Bronchial epithelial cell (primary cell): Measurements from ENCODE around the gene TMEM178B. TPM values are rescaled to one million over a fixed set of nuclear protein-coding genes. Genes with fewer than 3 reads are reported as not detected.
"Not testable (repeated sequence)": the region's sequence is repeated elsewhere in the genome, so short reads cannot be mapped to it uniquely, and the experiment has no call there.

Experiments used
- DNase-seq: peaks from one replicate; pipeline ENCODE4 v3.0.0-alpha.2; 2010; ENCODE audit warnings: low read depth
- FAIRE-seq: peaks from 2 replicates; lab custom pipeline; 2011; peaks lifted over from hg19 to GRCh38; lab: Jason Lieb, UNC
- H3K27me3 ChIP-seq: 2 replicates; pipeline ENCODE4 v1.5.1; 2011; ENCODE audit warnings: low read length; ENCODE audit not compliant: control insufficient read depth, insufficient read depth
- H3K36me3 ChIP-seq: 2 replicates; pipeline ENCODE4 v1.5.1; 2011; ENCODE audit warnings: low read length; ENCODE audit not compliant: control insufficient read depth, insufficient read depth
- H3K4me3 ChIP-seq: 2 replicates; pipeline ENCODE4 v1.5.1; 2011; ENCODE audit warnings: mild to moderate bottlenecking, low read depth, low read length, control low read depth
- total RNA-seq: library from RNA; depleted of rRNA; stranded (reverse); fragments of >200 nt; gene quantifications from 2 replicates; pipeline ENCODE4 v1.2.1, GENCODE V29; 2014
- TF ChIP-seq, protein P1 (sequence below): IDR thresholded peaks from 2 replicates; pipeline ENCODE4 v1.5.1; 2011; ENCODE audit warnings: mild to moderate bottlenecking, moderate library complexity, low read length, control low read depth, inconsistent platforms; ENCODE audit not compliant: insufficient read depth, severe bottlenecking

TMEM178B gene
- total RNA-seq, 1 donor from 2014 or later: under 0.01 TPM

- Histone ChIP-seq H3K27me3 (no peaks in the 10 kb centered on the region), H3K4me3 (no peak overlapping the region), H3K36me3 (no peaks in the 10 kb centered on the region)
- DNase-seq (no peak), FAIRE-seq (no peak)
- TF ChIP-seq, protein P1, sequence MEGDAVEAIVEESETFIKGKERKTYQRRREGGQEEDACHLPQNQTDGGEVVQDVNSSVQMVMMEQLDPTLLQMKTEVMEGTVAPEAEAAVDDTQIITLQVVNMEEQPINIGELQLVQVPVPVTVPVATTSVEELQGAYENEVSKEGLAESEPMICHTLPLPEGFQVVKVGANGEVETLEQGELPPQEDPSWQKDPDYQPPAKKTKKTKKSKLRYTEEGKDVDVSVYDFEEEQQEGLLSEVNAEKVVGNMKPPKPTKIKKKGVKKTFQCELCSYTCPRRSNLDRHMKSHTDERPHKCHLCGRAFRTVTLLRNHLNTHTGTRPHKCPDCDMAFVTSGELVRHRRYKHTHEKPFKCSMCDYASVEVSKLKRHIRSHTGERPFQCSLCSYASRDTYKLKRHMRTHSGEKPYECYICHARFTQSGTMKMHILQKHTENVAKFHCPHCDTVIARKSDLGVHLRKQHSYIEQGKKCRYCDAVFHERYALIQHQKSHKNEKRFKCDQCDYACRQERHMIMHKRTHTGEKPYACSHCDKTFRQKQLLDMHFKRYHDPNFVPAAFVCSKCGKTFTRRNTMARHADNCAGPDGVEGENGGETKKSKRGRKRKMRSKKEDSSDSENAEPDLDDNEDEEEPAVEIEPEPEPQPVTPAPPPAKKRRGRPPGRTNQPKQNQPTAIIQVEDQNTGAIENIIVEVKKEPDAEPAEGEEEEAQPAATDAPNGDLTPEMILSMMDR: no peak
Measured at GRCh38 chr7:141397236-141398163, 323.6 kb downstream of the TMEM178B start.

DNA sequence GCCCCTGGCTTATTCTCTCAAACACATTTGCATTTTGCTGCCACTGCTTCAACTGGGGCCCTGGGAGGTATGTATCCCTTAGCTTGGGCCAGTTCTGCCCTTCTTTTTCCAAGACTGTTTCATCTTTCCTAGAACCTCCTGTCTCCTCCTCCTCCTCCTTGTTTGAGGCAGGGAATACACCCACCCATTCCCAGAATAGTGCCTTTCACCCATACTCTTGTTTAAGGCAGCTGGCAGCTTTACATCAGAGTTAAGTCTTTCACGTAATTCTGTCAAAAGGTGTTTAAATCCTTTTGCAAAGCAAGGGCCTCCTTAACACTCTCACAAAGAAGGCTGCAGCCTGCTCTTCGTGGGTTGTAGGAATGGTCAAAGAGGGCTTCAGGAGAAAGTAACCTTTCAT, 326.5 kb downstream of the TMEM178B start:
- DNase-seq (no peak), FAIRE-seq (no peak)
- Histone ChIP-seq H3K4me3 (no peak overlapping the region), H3K36me3 (no peaks in the 10 kb centered on the region), H3K27me3 (no peaks in the 10 kb centered on the region)
- TF ChIP-seq, protein P1: no peak

- FAIRE-seq: no peak
- TF ChIP-seq, protein P1: no peak
- H3K36me3 ChIP-seq: no peaks in the 10 kb centered on the region
- H3K4me3 ChIP-seq: no peak overlapping the region
- DNase-seq: no peak
- no peaks in the 10 kb centered on the region for H3K27me3 ChIP-seq
Measured at GRCh38 chr7:141402277-141402996, 328.6 kb downstream of the TMEM178B start.

GRCh38 chr7:141403846-141404245, 330.0 kb downstream of the TMEM178B start:
- not testable (repeated sequence) for H3K36me3 ChIP-seq, H3K27me3 ChIP-seq, DNase-seq, H3K4me3 ChIP-seq, FAIRE-seq

GRCh38 chr7:141406347-141406746, 332.5 kb downstream of the TMEM178B start:
- H3K36me3 ChIP-seq: no peaks in the 10 kb centered on the region
- no peak for DNase-seq
- H3K27me3 ChIP-seq: no peaks in the 10 kb centered on the region
- FAIRE-seq: no peak
- TF ChIP-seq, protein P1: no peak
- H3K4me3 ChIP-seq: no peak overlapping the region

GRCh38 chr7:141407893-141408292, 334.0 kb downstream of the TMEM178B start:
- DNase-seq: no peak
- no peak for FAIRE-seq
- H3K27me3 ChIP-seq: no peaks in the 10 kb centered on the region

More at GRCh38 chr7:141407893-141408292, 334.0 kb downstream of the TMEM178B start:
- H3K4me3 ChIP-seq: no peak overlapping the region
- TF ChIP-seq, protein P1: no peak
- H3K36me3 ChIP-seq: no peaks in the 10 kb centered on the region
